HCT116 (cell line): ENCODE results near the gene ADCY2. TPM values are rescaled to one million over a fixed set of nuclear protein-coding genes. Genes with fewer than 3 reads are reported as not detected.

Experiments
- ATAC-seq: fragments of 200-7000 bp; cut with Tn5 transposase; 2 replicates; pipeline ENCODE4 v1.9.1; 2020; ENCODE audit warnings: mild to moderate bottlenecking, moderate library complexity
- BruUV-seq: library from RNA; stranded (reverse); fragments of 400-500 nt; replicated peaks from 2 replicates; lab custom pipeline; 2021; lab: Mats Ljungman, UMichigan
- CTCF ChIA-PET: fragments of 300-600 bp; sonication (Branson Sonifier 250); formaldehyde crosslinking; loops from one replicate; lab custom pipeline; 2021; ENCODE audit warnings: antibody characterized with exemption; lab: Charles Lee
- POLR2A ChIA-PET: fragments of 300-600, 350-600 bp; sonication (Branson Sonifier 250); formaldehyde crosslinking; loops from one replicate; lab custom pipeline; 2021; ENCODE audit warnings: antibody characterized with exemption; lab: Charles Lee
- RAD21 ChIA-PET, 2 experiments: fragments of 300-600 bp; sonication (Branson Sonifier 250); formaldehyde crosslinking; loops; one replicate each; lab custom pipeline; 2023; ENCODE audit warnings: low total read pairs in 2 of 2; ENCODE audit not compliant: uncharacterized antibody in 2 of 2, unreplicated experiment in 2 of 2, low non-redundant PET in 1 of 2; lab: Charles Lee
- DNase-seq: peaks from one replicate; pipeline ENCODE4 v3.0.0-alpha.2; 2010; ENCODE audit warnings: low read depth, low spot score
- H2AFZ ChIP-seq: fragments of 200-600 bp; shearing (Covaris generic), sonication (generic); 2 replicates; pipeline ENCODE4 v1.6.1; 2017; ENCODE audit warnings: low read depth, mixed run types, mixed read lengths, antibody characterized with exemption, low read length; ENCODE audit not compliant: poor library complexity, severe bottlenecking
- H3K27ac ChIP-seq: 2 replicates; pipeline ENCODE4 v1.5.1; 2012; ENCODE audit warnings: low read depth, low read length
- H3K27me3 ChIP-seq: fragments of 200-600 bp; sonication (generic); 2 replicates; pipeline ENCODE4 v1.6.1; 2016; ENCODE audit warnings: mixed run types, low read length, mixed read lengths; ENCODE audit not compliant: insufficient read depth
- H3K36me3 ChIP-seq, 2 experiments: fragments of 200-500 bp in 1 of 2; fragments of 200-600 bp in 1 of 2; sonication (Bioruptor generic) in 1 of 2; sonication (generic) in 1 of 2; 2 replicates each; pipeline versions ENCODE4 v1.5.1 to v1.6.1; 2014 to 2016; ENCODE audit warnings: low read length in 2 of 2, inconsistent platforms in 1 of 2, mixed read lengths in 1 of 2, mixed run types in 1 of 2; ENCODE audit not compliant: insufficient read depth in 2 of 2, control insufficient read depth in 1 of 2
- H3K4me1 ChIP-seq, 2 experiments: fragments of 200-600 bp in 1 of 2; sonication (generic) in 1 of 2; 2 replicates each; pipeline versions ENCODE4 v1.5.1 to v1.6.1; 2012 to 2017; ENCODE audit warnings: low read length in 2 of 2, inconsistent platforms in 1 of 2, mild to moderate bottlenecking in 1 of 2, mixed read lengths in 1 of 2, mixed run types in 1 of 2, moderate library complexity in 1 of 2; ENCODE audit not compliant: insufficient read depth in 2 of 2, control insufficient read depth in 1 of 2
- H3K4me2 ChIP-seq: fragments of 200-600 bp; sonication (generic); 2 replicates; pipeline ENCODE4 v1.6.1; 2017; ENCODE audit warnings: mixed run types, low read length, mixed read lengths
- H3K4me3 ChIP-seq, 2 experiments: fragments of 200-600 bp in 1 of 2; sonication (generic) in 1 of 2; replicated peaks in 1 of 2; 2 replicates each; pipeline ENCODE4 v1.5.1; 2011 to 2016; ENCODE audit warnings: low read length in 2 of 2, control low read depth in 1 of 2, low read depth in 1 of 2, mild to moderate bottlenecking in 1 of 2, mixed read lengths in 1 of 2, mixed run types in 1 of 2
- H3K79me2 ChIP-seq: fragments of 200-600 bp; sonication (generic); 2 replicates; pipeline ENCODE4 v1.6.1; 2017; ENCODE audit warnings: mild to moderate bottlenecking, mixed run types, low read length, moderate library complexity, mixed read lengths; ENCODE audit not compliant: insufficient read depth
- H3K9ac ChIP-seq: fragments of 200-600 bp; sonication (generic); 2 replicates; pipeline ENCODE4 v1.6.1; 2016; ENCODE audit warnings: low read length, mixed read lengths
- H3K9me2 ChIP-seq: fragments of 200-600 bp; sonication (generic), shearing (Covaris generic); 2 replicates; pipeline ENCODE4 v1.6.1; 2017; ENCODE audit warnings: mixed run types, mild to moderate bottlenecking, moderate library complexity; ENCODE audit not compliant: insufficient read depth
- H3K9me3 ChIP-seq, 2 experiments: fragments of 200-500 bp in 1 of 2; fragments of 200-600 bp in 1 of 2; sonication (Bioruptor generic) in 1 of 2; sonication (generic) in 1 of 2; 2 replicates each; pipeline ENCODE4 v1.6.1; 2014 to 2017; ENCODE audit warnings: low read length in 2 of 2, mixed read lengths in 2 of 2, inconsistent platforms in 1 of 2, low read depth in 1 of 2, mild to moderate bottlenecking in 1 of 2, mixed run types in 1 of 2, moderate library complexity in 1 of 2; ENCODE audit not compliant: control insufficient read depth in 1 of 2, insufficient read depth in 1 of 2
- H4K20me1 ChIP-seq: fragments of 200-600 bp; sonication (generic), shearing (Covaris generic); 2 replicates; pipeline ENCODE4 v1.6.1; 2017; ENCODE audit warnings: mixed run types, mild to moderate bottlenecking, moderate library complexity; ENCODE audit not compliant: insufficient read depth
- CEBPB ChIP-seq: IDR thresholded peaks from 2 replicates; pipeline ENCODE4 v1.6.1; 2012; ENCODE audit warnings: low read depth
- EGR1 ChIP-seq: IDR thresholded peaks from 2 replicates; pipeline ENCODE4 v1.6.1; 2012; ENCODE audit warnings: low read depth
- JUND ChIP-seq: IDR thresholded peaks from 2 replicates; pipeline ENCODE4 v1.6.1; 2012
- POLR2A ChIP-seq: IDR thresholded peaks from 2 replicates; pipeline ENCODE4 v1.7.0; 2011; ENCODE audit warnings: borderline replicate concordance; ENCODE audit not compliant: insufficient read depth, insufficient read length; ENCODE audit errors: extremely low read depth
- SP1 ChIP-seq: IDR thresholded peaks from 2 replicates; pipeline ENCODE4 v1.6.1; 2012; ENCODE audit warnings: low read depth
- SRF ChIP-seq: IDR thresholded peaks from 2 replicates; pipeline ENCODE4 v1.6.1; 2012; ENCODE audit warnings: low read depth
- TCF7L2 ChIP-seq: IDR thresholded peaks from 2 replicates; pipeline ENCODE4 v1.7.0; 2011; ENCODE audit warnings: borderline replicate concordance, inconsistent platforms; ENCODE audit not compliant: insufficient read depth, insufficient read length; ENCODE audit errors: extremely low read depth
- YY1 ChIP-seq: IDR thresholded peaks from 2 replicates; pipeline ENCODE4 v1.6.1; 2011; ENCODE audit warnings: low read length, low read depth, moderate library complexity, mild to moderate bottlenecking; ENCODE audit not compliant: insufficient replicate concordance; ENCODE audit errors: extremely low read depth
- ZNF274 ChIP-seq: fragments of 200-500 bp; sonication (Bioruptor generic); IDR thresholded peaks from 2 replicates; pipeline ENCODE4 v1.6.1; 2014; ENCODE audit warnings: mild to moderate bottlenecking, low read depth, low read length, inconsistent platforms
- intact Hi-C: fragments of 100-400 bp; cut with micrococcal nuclease; formaldehyde crosslinking; loops from 2 replicates; pipeline ENCODE4 v1.10.0; 2022
- total RNA-seq: library from RNA; stranded (reverse); gene quantifications from one replicate; pipeline ENCODE4 v1.2.1, GENCODE V29; 2021; ENCODE audit not compliant: unreplicated experiment
- TF ChIP-seq, protein P1 (sequence below): IDR thresholded peaks from 2 replicates; pipeline ENCODE4 v1.6.1; 2012; ENCODE audit warnings: low read depth
- TF ChIP-seq, protein P2 (sequence below): IDR thresholded peaks from 2 replicates; pipeline ENCODE4 v1.6.1; 2012

The ADCY2 gene
- total RNA-seq, 1 experiment from 2014 or later = 0.15 TPM

DNA sequence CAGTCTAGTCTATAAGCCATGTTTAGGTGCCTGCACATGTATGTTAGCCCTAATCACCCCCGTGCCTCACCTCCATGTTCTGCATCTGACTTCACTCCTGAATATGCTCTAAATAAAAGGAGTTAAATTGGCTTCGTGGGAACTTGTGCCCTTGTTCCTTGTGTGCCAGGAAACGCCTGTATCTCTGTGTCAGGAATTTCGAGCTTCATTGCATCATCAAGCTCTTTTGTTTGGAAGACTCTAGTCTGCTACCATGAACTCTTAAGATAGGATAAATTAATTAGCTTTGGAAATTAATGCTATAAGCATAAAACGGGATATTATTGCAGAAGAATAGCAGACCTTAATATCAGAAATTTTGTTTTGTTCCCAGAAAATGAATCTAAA is 99.2 kb downstream of the ADCY2 start (continued):
- TF ChIP-seq POLR2A (no peak), EGR1 (no peak), JUND (no peak), CEBPB (no peak), SP1 (no peak), TCF7L2 (no peak)
- TF ChIP-seq, protein P1, sequence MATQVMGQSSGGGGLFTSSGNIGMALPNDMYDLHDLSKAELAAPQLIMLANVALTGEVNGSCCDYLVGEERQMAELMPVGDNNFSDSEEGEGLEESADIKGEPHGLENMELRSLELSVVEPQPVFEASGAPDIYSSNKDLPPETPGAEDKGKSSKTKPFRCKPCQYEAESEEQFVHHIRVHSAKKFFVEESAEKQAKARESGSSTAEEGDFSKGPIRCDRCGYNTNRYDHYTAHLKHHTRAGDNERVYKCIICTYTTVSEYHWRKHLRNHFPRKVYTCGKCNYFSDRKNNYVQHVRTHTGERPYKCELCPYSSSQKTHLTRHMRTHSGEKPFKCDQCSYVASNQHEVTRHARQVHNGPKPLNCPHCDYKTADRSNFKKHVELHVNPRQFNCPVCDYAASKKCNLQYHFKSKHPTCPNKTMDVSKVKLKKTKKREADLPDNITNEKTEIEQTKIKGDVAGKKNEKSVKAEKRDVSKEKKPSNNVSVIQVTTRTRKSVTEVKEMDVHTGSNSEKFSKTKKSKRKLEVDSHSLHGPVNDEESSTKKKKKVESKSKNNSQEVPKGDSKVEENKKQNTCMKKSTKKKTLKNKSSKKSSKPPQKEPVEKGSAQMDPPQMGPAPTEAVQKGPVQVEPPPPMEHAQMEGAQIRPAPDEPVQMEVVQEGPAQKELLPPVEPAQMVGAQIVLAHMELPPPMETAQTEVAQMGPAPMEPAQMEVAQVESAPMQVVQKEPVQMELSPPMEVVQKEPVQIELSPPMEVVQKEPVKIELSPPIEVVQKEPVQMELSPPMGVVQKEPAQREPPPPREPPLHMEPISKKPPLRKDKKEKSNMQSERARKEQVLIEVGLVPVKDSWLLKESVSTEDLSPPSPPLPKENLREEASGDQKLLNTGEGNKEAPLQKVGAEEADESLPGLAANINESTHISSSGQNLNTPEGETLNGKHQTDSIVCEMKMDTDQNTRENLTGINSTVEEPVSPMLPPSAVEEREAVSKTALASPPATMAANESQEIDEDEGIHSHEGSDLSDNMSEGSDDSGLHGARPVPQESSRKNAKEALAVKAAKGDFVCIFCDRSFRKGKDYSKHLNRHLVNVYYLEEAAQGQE = no peak

DNA sequence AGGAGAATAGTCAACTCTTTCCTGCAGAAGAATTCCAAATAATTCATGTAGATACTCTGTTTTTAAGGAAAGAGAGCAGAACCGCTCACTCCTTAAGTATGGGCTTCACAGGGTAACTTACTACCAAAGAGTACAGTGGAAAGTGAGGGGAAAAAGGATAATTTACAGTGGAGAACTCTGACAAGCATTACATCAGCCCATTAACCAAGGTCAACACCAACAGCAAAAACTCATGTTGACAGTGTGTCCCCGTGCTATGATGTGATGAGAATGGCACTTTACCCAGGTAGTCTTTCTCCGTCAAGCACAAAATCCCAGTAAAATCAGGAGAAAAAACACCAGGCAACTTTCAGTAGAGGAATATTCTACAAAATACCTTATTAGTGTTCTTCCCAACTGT is 104.3 kb downstream of the ADCY2 start:
- Histone ChIP-seq H3K4me2 (no peak overlapping the region), H3K4me1 (no peaks in the 10 kb centered on the region), H3K9me3 (peaks cover 10 to 11% of the 10 kb centered on the region in 2 experiments; a peak in 2 of 4 replicates)
- POLR2A ChIA-PET = no interaction called here
- TF ChIP-seq, protein P2, sequence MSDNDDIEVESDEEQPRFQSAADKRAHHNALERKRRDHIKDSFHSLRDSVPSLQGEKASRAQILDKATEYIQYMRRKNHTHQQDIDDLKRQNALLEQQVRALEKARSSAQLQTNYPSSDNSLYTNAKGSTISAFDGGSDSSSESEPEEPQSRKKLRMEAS = no peak
- TF ChIP-seq ZNF274 (no peak), SRF (no peak), YY1 (no peak)
- TF ChIP-seq, protein P1 = no peak
- TF ChIP-seq, all 23 proteins: peak for 0
- Histone ChIP-seq H3K4me3 (no peak overlapping the region), H2AFZ (no peak overlapping the region), H3K9me2 (no peaks in the 10 kb centered on the region), H3K27ac (no peak overlapping the region), H4K20me1 (no peaks in the 10 kb centered on the region), H3K27me3 (no peaks in the 10 kb centered on the region), H3K79me2 (no peaks in the 10 kb centered on the region), H3K9ac (no peak overlapping the region), H3K36me3 (no peaks in the 10 kb centered on the region)
- RAD21 ChIA-PET = no interaction called here
- no peak for DNase-seq
- CTCF ChIA-PET = no interaction called here
- no TSS peak for BruUV-seq
- no peak for ATAC-seq
- intact Hi-C loops = no loop called here
